GM18520 (cell line): ENCODE data around the gene CNTNAP5.

Source experiments
- ATAC-seq: cut with Tn5 transposase; IDR thresholded peaks from one replicate; pipeline ENCODE4 v1.9.1; 2021; ENCODE audit not compliant: unreplicated experiment

CNTNAP5 gene

DNA sequence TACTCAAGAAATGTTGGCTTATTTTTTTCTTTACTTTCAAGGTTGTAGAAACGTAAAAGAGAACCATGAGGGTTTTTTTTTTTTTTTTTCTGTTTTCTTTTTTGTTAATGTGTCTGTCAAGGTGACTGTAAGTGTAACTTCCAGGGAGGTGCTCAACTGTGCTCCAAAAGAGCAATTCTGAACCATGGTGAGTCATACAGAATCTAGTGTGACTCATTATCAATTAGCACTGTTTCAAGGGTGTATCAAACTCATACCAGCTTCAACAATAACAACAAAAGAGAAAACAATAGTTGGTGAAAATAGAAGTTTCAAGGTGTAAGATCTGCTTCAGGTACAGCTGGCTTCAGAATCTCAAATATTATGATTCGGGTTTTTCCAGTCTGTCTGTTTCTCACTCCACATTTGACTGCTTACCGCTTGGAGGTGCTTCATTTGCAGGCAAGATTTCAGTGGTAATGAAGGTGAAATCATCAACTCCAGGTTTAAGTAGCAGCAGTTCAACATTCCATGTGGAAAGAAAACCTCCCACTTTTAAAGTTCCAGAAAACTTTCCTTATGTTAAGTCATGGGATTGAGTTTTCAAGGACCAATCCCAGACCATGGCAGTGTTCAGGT lies 850.6 kb downstream of the CNTNAP5 start:
- ATAC-seq, result peak; percentile 93

DNA sequence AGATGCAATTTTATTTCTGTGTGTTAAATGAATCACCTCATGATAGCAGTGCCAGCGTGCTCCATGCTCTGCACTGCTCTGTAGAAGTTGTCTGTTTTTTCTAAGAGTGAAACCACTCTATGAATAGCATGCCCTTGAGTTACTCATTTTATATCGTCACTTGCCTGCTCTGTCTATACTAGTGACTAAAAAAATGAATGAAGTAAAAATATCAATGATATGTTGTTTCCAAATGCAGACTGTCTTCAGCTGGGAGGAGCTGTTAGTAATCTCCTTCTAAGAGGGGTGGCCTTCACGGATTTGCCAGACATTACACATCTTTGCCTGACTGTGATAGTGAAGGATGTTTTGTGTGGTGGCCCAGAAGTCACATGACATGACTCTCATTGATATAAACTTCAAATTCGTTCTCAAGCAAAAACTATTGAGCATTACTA lies 852.1 kb downstream of the CNTNAP5 start:
- peak; percentile 39 for ATAC-seq

DNA sequence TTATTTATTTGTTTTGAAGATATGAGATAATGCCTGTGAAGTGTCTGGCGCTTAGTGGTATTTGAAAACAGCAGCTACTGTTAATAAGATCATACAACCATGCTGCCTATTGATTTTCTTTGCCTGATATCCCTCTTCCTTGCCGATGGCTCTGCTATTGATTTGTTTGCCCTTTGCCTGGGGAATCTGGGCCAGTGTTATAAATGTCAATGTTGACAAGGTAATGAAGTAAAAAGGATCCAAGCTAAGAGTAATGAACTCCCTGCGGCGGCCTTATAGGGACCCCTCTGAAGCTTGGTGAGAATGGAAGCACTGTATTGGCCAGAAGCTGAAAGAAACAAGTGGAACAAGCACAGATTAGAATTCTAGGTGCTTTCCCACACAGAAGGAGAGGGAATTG lies 854.6 kb downstream of the CNTNAP5 start:
- ATAC-seq, result no peak

DNA sequence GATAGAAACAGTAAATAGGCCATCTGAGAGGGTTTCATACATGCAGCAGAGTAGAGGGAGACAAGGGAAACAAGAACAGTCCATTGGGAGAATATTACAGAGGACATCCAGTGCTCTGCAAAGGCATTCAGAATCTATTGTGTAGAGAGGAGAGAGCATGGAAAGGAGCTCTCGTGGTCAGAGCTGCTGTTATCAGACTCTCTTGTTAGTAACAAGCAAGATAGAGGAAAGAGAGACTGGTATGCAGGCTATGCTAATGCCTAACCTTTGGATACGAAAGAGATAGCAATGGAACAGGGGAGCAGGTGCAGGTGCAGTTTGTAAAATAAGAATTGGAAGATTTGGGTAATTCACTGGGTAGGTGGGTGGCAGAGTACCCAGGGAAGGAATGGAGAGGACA lies 855.9 kb downstream of the CNTNAP5 start:
- no peak for ATAC-seq

DNA sequence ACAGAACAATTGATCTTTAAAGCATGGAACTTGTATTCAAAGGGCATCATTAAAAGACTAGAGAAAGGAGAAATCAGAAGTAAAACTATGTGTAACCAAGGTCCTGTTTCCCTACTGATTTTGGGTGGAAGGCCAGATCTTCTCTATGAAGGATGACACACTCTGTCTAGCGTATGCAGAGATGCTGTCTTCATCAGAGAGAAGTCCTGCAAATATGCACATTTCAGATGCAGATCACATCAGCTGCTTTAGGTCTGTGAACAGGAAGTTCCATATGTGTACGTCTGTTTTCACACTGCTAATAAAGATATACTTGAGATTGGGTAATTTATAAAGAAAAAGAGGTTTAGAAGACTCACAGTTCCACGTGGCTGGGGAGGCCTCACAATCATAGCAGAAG lies 857.3 kb downstream of the CNTNAP5 start:
- ATAC-seq, result no peak

DNA sequence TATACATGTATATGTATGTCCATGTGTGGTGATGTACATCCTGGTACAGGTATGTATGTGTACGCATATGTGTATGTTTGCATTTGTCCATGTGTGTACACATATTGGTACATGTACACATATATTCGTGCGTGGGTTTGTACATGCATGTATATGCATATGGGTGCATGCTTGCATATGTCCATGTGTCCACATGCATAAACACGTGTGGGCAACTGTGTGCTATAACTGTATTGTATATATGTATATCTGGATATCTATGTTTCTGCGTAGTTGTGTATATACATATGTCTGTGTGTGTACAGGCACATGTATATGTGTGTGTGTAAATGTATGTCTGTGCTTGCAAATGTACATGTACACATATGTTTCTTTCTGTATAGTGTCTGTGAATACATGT lies 858.5 kb downstream of the CNTNAP5 start:
- ATAC-seq, result no peak

DNA sequence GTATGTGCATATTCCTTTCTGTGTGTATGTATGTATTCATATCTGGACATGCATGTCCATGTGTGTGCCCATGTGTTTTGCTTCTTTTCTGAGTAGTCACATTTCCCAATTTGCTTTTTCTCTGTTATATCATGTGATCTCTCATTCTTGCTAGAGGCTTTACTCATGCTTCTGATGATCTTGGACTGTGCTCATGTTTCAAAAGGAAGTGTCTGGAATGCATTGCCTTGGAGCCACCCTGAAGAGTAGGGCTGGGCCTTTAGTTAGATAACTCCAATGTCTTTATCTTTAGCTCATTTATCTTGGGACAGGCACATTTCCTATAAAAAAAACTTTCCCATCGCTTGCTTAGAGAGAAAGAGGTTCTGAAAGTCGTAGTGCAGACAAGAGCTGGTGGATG lies 859.2 kb downstream of the CNTNAP5 start:
- ATAC-seq, result no peak

DNA sequence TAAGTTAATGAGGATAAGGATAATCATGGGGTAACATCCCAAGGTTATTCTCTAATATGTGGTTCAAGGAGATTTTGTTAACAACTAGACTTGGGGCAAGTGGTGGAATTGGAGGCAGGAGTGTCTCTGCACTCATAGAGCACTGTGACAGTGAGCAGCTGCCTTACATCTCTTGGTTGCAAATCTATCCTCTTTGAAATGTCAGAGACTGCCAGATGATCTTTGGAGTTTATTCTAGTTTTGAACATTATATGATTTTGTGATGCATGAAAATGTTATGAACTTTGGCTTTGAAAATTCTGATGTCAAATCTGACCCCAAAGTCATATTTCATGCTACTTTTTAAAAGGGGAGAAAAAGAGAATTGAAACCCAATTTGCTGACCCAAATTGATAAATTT lies 861.1 kb downstream of the CNTNAP5 start:
- ATAC-seq, result no peak

DNA sequence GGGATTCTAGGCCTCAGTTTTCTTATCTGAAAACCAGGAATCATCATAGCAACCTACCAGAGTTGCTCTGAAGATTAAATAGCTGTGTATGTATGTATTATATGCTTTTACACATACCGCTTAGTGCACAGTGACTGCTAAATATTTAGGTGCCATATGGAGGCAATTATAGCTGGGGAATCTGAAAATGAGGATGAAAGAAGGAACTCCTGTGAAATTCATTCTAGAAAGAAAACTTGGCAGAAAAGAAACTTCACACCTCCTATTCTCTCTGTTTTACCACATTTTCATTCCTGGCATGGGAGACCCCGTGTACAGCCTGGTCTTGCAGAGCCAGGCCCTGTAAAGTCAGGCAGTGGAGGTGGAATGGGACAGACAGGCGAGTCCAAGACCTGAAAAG lies 862.4 kb downstream of the CNTNAP5 start:
- ATAC-seq, result no peak

DNA sequence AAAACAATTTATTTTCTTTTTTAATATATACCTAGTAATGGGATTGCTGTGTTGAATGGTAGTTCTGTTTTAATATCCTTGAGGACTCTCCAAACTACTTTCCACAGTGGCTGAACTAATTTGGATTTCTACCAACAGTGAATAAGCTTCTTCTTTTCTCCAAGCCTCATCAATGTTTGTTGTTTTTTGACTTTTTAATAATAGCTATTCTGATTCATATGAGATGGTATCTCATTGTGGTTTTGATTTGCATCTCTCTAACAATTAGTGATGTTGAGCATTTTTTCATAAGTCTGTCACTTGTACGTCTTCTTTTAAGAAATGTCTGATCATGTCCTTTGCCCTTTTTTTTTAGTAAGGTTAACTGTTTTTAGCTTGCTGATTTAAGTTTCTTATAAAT lies 863.3 kb downstream of the CNTNAP5 start:
- ATAC-seq, result no peak

DNA sequence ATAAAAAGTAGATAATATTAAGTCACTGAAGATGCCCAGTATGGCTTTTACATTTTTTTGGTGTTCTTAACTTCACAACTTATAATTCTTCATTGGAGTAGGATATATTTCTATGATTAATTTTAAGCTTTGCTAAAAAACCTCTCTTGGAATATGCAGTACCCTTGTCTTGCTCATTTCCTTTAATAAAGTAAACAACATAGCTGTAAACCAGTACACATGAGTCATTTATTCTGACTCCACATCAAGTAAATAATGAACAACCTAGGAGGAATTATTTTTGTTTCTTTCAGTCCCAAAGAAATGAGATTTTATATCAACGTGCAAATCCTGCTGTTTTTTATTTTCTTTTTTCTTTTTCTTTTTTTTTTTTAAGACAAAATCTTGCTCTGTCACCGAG lies 869.1 kb downstream of the CNTNAP5 start:
- no peak for ATAC-seq

DNA sequence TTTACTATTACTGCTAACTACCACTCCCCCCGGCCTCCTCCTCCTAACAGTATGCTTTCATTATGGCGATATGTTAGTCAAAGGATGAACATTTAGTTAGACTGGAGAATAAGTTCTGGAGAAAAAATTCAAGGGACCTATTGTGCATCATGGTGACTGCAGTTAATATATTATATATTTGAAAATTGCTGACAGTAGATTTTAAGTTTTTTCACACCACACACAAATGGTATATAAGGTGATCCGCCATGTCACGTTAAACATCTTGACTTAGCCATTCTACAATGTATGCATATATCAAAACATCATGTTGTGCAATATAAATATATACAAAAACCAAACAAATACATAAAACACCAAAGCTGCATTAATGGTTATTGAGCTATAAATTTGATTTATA lies 873.7 kb downstream of the CNTNAP5 start:
- ATAC-seq, result no peak

DNA sequence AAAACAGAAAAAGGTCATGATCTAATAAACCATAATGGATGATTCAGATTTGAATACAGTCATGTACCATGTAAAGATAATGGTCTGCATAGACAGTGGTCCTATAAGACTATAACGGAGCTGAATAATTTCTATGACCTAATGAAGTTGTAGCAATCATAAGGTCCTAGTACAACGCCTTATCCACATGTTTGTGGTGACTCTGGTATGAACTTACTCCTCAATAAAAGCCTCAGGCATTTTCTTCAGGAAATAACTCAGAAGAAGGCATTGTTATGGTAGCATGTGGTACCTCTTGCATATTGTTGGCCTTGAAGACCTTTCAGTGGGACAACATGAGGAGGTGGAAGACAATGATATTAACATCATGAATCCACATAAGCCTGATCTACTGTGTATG lies 883.3 kb downstream of the CNTNAP5 start:
- no peak for ATAC-seq

DNA sequence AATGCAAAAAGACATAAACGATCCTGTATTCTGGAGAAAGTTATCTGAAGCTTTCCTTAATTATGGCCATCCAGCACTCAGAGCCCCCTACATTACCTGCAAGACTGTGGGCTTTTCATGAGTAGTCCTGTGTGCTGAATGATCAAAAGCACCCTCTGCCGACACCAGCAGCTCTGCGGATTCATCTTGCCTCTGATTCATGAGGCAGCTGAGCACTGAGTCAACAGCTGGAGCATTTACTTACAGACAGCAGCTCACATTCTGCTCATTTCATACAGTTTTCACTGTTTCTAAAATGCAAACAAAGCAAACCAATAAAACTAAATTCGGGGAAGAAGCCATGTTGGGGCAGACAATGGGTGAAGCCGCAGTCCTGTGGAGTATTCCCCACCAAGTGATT lies 886.5 kb downstream of the CNTNAP5 start:
- no peak for ATAC-seq

DNA sequence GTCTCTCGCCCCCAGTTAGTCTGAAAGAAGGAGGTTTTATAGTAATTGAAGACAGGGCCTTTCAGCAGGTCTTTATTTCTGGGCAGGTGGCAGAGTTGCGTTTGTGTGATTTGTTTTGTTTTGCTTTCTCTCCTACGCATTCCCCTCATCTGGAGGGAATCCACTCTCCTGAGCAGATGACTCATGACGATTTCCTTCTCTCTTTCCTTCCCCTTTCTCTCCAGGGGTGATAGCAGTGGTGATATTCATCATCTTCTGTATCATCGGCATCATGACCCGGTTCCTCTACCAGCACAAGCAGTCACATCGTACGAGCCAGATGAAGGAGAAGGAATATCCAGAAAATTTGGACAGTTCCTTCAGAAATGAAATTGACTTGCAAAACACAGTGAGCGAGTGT lies 888.8 kb downstream of the CNTNAP5 start:
- ATAC-seq, result no peak

DNA sequence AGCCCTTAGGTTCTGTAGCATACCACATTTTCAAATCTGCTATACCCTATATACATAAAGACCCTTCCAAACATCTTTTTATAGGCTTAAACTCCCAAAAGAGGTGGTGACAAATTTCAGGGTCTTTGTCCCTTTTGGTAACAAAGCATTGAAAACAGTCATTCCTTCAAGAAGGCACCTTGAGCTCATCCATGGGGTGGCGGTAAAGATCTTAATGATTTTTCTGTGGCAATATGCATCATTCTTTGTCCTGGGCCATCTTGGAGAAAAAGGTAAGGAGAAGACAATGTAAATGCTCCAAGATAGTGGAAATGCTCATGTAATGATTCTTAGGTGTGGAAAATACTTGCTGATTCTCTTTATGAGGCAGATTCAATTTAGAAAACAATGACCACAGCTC lies 890.5 kb downstream of the CNTNAP5 start:
- ATAC-seq, result no peak

DNA sequence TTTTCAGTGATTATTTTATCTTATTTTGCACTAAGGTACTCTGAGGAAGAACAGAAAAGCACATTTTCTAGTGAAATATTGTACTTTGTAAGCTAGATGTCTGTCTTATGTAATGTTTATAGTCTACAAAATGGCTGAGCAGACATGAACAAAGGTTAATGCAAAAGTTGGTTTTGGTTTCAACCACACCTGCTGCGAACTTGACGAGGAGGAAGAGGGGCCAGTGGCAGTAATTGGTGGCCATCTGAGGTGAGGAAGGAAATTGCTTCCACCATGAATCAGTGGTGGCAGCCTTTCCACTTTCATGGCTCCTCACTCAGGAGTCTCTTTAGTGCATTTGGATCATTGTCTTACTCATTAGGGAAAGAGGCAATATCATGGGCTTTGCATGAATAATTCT lies 894.2 kb downstream of the CNTNAP5 start:
- no peak for ATAC-seq

DNA sequence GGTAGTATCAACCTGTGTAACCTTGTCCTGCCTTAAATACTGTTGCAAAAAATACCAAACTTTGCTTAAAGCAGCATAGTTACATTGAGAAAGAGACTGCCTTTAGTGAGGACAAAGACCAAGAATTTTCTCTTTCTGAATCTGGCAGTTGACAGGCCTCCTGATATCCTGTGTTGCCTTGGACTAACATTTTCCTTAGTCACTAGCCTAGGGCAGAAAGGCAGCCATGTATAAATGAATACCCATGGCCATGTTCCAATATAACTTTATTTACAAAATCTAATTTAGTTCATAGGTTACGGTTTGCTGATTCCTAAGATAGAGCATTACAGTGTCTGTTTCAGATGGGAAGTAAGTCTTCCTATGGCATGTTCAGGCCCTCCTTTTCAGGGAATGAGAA lies 895.4 kb downstream of the CNTNAP5 start:
- ATAC-seq, result no peak

DNA sequence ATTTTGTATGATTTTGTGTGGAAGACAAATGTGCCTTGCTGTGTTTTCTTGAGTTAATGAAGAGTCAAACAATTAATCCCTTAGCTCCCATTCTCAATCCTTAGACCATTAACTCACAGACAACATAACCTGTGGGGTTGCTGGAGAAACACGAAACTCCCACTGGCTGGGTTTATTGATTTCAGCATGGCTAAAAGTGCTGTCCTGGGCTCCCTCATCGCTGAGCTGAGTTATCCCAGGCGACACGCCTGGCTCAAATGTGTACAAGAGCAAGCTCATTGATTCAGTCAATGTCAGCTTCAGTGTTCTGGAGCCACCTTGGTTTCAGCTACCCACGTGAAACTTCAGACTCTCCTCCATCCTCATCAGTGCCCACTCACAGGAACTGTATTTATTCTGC lies 896.1 kb downstream of the CNTNAP5 start:
- ATAC-seq, result no peak

DNA sequence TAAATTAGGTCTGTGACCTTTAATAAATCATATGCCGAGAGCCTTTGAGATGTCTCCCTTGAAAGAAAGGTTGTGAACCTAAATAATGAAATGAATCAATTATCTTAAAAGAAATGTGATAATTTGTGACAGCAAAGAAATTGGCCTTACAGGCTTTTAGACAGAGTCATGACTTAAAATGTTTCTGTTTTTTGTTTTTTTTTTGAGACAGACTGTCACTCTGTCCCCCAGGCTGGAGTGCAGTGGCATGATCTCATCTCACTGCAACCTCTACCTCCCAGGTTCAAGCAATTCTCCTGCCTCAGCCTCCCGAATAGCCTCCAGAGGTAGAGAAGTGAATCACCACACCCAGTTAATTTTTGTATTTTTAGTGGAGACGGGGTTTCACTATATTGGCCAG lies 898.0 kb downstream of the CNTNAP5 start:
- ATAC-seq, result no peak

DNA sequence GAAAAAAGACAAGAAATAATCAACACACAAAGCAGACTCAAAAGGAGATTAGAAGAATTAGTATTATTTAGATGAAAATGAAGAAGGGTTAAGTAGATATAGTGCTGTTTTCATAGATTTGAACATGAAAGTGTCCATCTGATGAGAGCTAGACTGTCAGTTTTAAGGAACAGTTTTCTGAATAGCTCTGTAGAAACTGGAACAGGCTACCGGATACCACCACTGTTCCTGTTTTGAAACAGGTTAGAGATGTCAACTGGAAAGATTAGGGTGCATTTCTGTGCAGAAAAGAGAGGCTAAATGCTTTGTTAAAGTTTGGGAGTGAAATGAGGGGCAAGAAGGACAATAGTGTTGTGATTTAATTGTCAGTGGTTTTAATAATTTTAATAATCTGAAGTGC lies 908.8 kb downstream of the CNTNAP5 start:
- ATAC-seq, result no peak

DNA sequence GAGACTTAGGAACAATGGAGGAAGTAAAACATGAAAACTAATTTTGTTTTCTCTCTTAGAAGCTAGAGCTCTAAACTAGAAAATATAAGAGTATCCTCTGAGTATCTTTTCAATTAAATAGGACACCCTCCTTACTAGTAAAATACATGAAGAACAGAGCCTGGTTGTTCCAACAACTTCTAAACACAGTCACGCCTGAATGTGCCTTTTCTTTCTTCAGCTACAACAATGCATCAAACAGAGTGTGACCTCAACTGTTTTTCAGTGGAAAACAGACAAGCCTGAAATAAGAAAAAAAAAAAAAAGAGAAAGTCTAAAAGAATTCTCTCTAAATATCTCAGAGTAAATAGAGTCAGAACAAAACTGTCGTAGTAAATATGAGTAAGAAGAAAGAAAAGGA lies 928.8 kb downstream of the CNTNAP5 start:
- no peak for ATAC-seq

DNA sequence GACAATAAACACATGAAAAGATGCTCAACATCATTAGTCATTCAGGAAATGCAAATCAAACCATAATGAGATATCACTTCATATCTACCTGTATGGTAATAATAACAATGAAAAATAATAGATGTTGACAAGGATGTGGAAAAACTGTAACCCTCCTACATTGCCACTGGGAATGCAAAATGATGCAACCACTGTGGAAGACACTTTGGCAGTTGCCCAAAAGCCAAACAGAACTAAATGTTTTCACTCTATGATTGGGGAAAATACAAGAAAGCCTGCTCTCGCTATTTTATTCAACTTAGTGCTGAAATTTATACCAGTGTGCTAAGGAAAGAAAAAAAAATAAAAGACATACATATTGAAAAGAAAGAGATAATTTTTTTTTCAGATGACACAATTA lies 934.5 kb downstream of the CNTNAP5 start:
- no peak for ATAC-seq

DNA sequence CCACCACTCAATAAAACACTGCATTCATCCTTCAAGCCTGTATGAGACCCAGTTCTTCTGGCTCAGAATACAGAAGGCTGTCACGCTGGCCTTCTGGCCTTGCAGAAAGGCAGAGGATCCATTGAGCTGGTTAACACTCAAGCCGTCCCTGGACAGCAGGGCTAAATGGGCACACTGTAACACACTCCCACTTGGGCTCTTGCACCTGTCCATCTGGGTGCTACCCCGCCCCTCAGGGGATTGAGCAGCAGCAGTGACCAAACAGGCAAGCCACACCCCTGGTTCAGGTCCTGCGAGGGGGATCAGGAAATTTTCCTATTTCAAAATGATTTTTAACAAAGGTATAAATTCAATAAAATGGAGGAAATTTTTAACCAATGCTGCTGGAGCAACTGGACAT lies 936.0 kb downstream of the CNTNAP5 start:
- no peak for ATAC-seq
